HepG2 (cell line): Measurements from ENCODE around the gene CLDN20. TPM values are rescaled to one million over a fixed set of nuclear protein-coding genes. Genes with fewer than 3 reads are reported as not detected.

Experiments used
- ATM ChIP-seq: fragments of 450-650 bp; IDR thresholded peaks from 2 replicates; pipeline ENCODE4 v1.7.1; 2017; ENCODE audit warnings: mild to moderate bottlenecking, borderline replicate concordance
- CHD4 ChIP-seq: fragments of 200-600 bp; sonication (generic); IDR thresholded peaks from 2 replicates; pipeline ENCODE4 v1.7.0; 2017; ENCODE audit warnings: mild to moderate bottlenecking, low read length, borderline replicate concordance
- GATAD2A ChIP-seq: IDR thresholded peaks from 2 replicates; pipeline ENCODE4 v1.6.1; 2016
- HMG20B ChIP-seq: conservative IDR thresholded peaks from 2 replicates; pipeline ENCODE4 v1.6.1; 2016; ENCODE audit warnings: missing genetic modification reagents, missing compliant biosample characterization
- KDM5B ChIP-seq: sonication (generic); formaldehyde crosslinking; IDR thresholded peaks from 2 replicates; pipeline ENCODE4 v1.4.0; 2020; ENCODE audit warnings: missing genetic modification reagents, mild to moderate bottlenecking, borderline replicate concordance
- KLF13 ChIP-seq: sonication (generic); formaldehyde crosslinking; IDR thresholded peaks from 2 replicates; pipeline ENCODE4 v1.4.0; 2020; ENCODE audit warnings: mild to moderate bottlenecking, missing genetic modification reagents
- NRL ChIP-seq: sonication (generic); formaldehyde crosslinking; IDR thresholded peaks from 2 replicates; pipeline ENCODE4 v1.5.0; 2020; ENCODE audit warnings: missing genetic modification reagents, mild to moderate bottlenecking, moderate library complexity, borderline replicate concordance
- PCBP1 ChIP-seq: fragments of 200-400 bp; formaldehyde crosslinking; IDR thresholded peaks from 2 replicates; pipeline ENCODE4 v1.6.1; 2017; ENCODE audit warnings: mild to moderate bottlenecking, low read depth, low read length, borderline replicate concordance
- POLR2A ChIP-seq, 2 experiments: IDR thresholded peaks; 2 replicates each; pipeline ENCODE4 v1.6.1; 2011; ENCODE audit warnings: low read depth in 2 of 2, low read length in 2 of 2, mild to moderate bottlenecking in 1 of 2, moderate library complexity in 1 of 2; ENCODE audit not compliant: insufficient read depth in 1 of 2
- SMARCE1 ChIP-seq: fragments of 450-650 bp; IDR thresholded peaks from 2 replicates; pipeline ENCODE4 v1.6.1; 2017; ENCODE audit warnings: borderline replicate concordance
- SRSF4 ChIP-seq: fragments of 200-400 bp; formaldehyde crosslinking; IDR thresholded peaks from one replicate; pipeline ENCODE4 v1.6.1; 2018; ENCODE audit warnings: mild to moderate bottlenecking, low read depth, low read length, moderate library complexity; ENCODE audit not compliant: poor library complexity, severe bottlenecking
- SSRP1 ChIP-seq: IDR thresholded peaks from 2 replicates; pipeline ENCODE4 v1.6.1; 2016; ENCODE audit warnings: control low read depth
- ZFYVE20 ChIP-seq: sonication (generic); formaldehyde crosslinking; IDR thresholded peaks from 2 replicates; pipeline ENCODE4 v1.8.0; 2023; ENCODE audit warnings: low read depth, mild to moderate bottlenecking, moderate library complexity, missing genetic modification reagents, borderline replicate concordance
- ZNF7 ChIP-seq: IDR thresholded peaks from 2 replicates; pipeline ENCODE4 v1.6.1; 2016; ENCODE audit warnings: missing biosample characterization, missing genetic modification reagents
- ZNF713 ChIP-seq: sonication (generic); formaldehyde crosslinking; IDR thresholded peaks from 2 replicates; pipeline ENCODE4 v1.4.0; 2020; ENCODE audit warnings: mild to moderate bottlenecking, missing genetic modification reagents
- polyA plus RNA-seq, 8 experiments: library from polyadenylated mRNA; depleted of rRNA in 3 of 8; stranded (reverse) in 7 of 8; unstranded in 1 of 8; fragments of >200 nt; fragmentation: Illumina TruSeq in 4 of 8; extraction: Trizol in 4 of 8; gene quantifications; 2 replicates each; pipeline versions ENCODE4 v1.2.1 to v1.2.3, GENCODE V29; 2011 to 2016; ENCODE audit warnings: low read depth in 4 of 8, missing spikeins in 1 of 8, mixed read lengths in 1 of 8; ENCODE audit not compliant: insufficient read depth in 1 of 8
- total RNA-seq, 5 experiments: library from RNA; depleted of rRNA; stranded (reverse); fragments of >200 nt; fragmentation: Illumina TruSeq; extraction: Trizol; gene quantifications; 2 replicates each; pipeline ENCODE4 v1.2.3, GENCODE V29; 2016; ENCODE audit warnings: low read depth in 1 of 5
- TF ChIP-seq, protein P1 (sequence below): sonication (generic); formaldehyde crosslinking; IDR thresholded peaks from 2 replicates; pipeline ENCODE4 v1.4.0; 2020; ENCODE audit warnings: missing genetic modification reagents; ENCODE audit errors: not compliant biosample characterization
- TF ChIP-seq, protein P2 (sequence below): IDR thresholded peaks from 2 replicates; pipeline ENCODE4 v1.6.1; 2016; ENCODE audit warnings: mild to moderate bottlenecking
- TF ChIP-seq, protein P3 (sequence below): sonication (generic); formaldehyde crosslinking; IDR thresholded peaks from 2 replicates; pipeline ENCODE4 v1.5.0; 2020; ENCODE audit warnings: missing genetic modification reagents, mild to moderate bottlenecking, borderline replicate concordance
- TF ChIP-seq, protein P4 (sequence below): sonication (generic); formaldehyde crosslinking; IDR thresholded peaks from 2 replicates; pipeline ENCODE4 v1.4.0; 2020; ENCODE audit warnings: mild to moderate bottlenecking, low read depth, missing genetic modification reagents
- TF ChIP-seq, protein P5 (sequence below): sonication (generic); formaldehyde crosslinking; IDR thresholded peaks from 2 replicates; pipeline ENCODE4 v1.8.0; 2022; ENCODE audit warnings: mild to moderate bottlenecking, missing genetic modification reagents, borderline replicate concordance
- TF ChIP-seq, protein P6 (sequence below): sonication (generic); formaldehyde crosslinking; IDR thresholded peaks from 2 replicates; pipeline ENCODE4 v1.4.0; 2020; ENCODE audit warnings: missing genetic modification reagents
- TF ChIP-seq, protein P7 (sequence below): sonication (generic); formaldehyde crosslinking; IDR thresholded peaks from 2 replicates; pipeline ENCODE4 v1.4.0; 2020; ENCODE audit warnings: mild to moderate bottlenecking, missing genetic modification reagents

The CLDN20 gene
- total and polyA plus RNA-seq, 2 of the 13 experiments (the other 11 are each of a cell fraction or from before 2014, with no cell fraction given): not detected

DNA sequence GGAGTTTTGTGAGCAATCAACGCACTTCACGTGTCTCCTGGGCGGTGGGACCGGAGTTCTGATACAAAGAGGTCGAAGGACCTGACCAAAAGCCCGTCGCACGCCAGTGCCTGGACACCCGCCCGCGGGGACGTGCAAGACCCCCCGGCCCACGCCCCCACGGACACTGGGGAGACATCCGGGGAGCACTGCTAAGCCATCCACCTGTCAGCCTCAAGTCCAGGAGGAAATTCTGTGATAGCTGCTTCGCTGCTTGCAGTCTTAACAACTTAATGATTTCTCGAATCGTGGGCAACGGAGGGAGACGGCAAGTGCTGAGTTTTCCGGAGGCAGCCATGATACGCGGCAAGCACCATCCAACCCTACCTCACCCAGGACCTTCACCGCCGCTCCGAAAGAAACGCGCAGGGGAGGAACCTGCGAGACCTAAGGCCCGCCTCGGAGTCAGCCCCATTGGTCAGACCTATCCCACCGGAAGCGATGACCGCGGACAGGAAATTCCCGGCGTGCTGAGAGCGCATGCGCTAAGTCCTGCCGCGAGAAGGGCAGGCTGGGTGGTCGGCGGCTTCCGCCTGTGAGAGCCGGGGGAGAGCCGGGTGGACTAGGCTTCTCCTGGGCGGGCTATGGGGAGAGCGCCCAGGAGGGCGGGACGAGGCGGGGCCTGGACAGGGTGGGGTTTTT is 50.4 kb downstream of the CLDN20 start, which contains the start of gene TFB1M (continued):
- TF ChIP-seq, protein P1, sequence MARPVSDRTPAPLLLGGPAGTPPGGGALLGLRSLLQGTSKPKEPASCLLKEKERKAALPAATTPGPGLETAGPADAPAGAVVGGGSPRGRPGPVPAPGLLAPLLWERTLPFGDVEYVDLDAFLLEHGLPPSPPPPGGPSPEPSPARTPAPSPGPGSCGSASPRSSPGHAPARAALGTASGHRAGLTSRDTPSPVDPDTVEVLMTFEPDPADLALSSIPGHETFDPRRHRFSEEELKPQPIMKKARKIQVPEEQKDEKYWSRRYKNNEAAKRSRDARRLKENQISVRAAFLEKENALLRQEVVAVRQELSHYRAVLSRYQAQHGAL (CRISPR knock-in tag): peak; percentile 89
- TF ChIP-seq KLF13 (no peak), SMARCE1 (no peak), NRL (CRISPR knock-in tag) (no peak; the same call in 1 of the 2 replicates), POLR2A (IDR thresholded peaks at IDR 0.05; ENCODE audit: insufficient read depth in 1 of 2, low read depth in 2 of 2, low read length in 2 of 2) (peak; percentile 91 to 95), PCBP1 (no peak), SRSF4 (no peak), SSRP1 (CRISPR knock-in tag) (peak; percentile 94; the same call in 1 of the 2 replicates), ATM (no peak), GATAD2A (CRISPR knock-in tag) (no peak), KDM5B (CRISPR knock-in tag) (peak; percentile 91), ZNF713 (CRISPR knock-in tag) (no peak), ZFYVE20 (0 out of 2 replicates have a peak, but pooled peaks have one; percentile 63), HMG20B (CRISPR knock-in tag) (no peak), ZNF7 (CRISPR knock-in tag) (0 out of 2 replicates have a peak, but pooled peaks have one; percentile 1), CHD4 (no peak)
- TF ChIP-seq, protein P2, sequence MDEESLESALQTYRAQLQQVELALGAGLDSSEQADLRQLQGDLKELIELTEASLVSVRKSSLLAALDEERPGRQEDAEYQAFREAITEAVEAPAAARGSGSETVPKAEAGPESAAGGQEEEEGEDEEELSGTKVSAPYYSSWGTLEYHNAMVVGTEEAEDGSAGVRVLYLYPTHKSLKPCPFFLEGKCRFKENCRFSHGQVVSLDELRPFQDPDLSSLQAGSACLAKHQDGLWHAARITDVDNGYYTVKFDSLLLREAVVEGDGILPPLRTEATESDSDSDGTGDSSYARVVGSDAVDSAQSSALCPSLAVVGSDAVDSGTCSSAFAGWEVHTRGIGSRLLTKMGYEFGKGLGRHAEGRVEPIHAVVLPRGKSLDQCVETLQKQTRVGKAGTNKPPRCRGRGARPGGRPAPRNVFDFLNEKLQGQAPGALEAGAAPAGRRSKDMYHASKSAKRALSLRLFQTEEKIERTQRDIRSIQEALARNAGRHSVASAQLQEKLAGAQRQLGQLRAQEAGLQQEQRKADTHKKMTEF: no peak; the same call in none of the 2 replicates
- TF ChIP-seq, protein P3, sequence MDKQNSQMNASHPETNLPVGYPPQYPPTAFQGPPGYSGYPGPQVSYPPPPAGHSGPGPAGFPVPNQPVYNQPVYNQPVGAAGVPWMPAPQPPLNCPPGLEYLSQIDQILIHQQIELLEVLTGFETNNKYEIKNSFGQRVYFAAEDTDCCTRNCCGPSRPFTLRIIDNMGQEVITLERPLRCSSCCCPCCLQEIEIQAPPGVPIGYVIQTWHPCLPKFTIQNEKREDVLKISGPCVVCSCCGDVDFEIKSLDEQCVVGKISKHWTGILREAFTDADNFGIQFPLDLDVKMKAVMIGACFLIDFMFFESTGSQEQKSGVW (CRISPR knock-in tag): no peak
- TF ChIP-seq, protein P4, sequence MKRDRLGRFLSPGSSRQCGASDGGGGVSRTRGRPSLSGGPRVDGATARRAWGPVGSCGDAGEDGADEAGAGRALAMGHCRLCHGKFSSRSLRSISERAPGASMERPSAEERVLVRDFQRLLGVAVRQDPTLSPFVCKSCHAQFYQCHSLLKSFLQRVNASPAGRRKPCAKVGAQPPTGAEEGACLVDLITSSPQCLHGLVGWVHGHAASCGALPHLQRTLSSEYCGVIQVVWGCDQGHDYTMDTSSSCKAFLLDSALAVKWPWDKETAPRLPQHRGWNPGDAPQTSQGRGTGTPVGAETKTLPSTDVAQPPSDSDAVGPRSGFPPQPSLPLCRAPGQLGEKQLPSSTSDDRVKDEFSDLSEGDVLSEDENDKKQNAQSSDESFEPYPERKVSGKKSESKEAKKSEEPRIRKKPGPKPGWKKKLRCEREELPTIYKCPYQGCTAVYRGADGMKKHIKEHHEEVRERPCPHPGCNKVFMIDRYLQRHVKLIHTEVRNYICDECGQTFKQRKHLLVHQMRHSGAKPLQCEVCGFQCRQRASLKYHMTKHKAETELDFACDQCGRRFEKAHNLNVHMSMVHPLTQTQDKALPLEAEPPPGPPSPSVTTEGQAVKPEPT (CRISPR knock-in tag): peak; percentile 62; the same call in 1 of the 2 replicates
- TF ChIP-seq, protein P5, sequence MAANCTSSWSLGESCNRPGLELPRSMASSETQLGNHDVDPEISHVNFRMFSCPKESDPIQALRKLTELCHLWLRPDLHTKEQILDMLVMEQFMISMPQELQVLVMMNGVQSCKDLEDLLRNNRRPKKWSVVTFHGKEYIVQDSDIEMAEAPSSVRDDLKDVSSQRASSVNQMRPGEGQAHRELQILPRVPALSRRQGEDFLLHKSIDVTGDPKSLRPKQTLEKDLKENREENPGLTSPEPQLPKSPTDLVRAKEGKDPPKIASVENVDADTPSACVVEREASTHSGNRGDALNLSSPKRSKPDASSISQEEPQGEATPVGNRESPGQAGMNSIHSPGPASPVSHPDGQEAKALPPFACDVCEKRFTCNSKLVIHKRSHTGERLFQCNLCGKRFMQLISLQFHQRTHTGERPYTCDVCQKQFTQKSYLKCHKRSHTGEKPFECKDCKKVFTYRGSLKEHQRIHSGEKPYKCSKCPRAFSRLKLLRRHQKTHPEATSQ (CRISPR knock-in tag): no peak
- TF ChIP-seq, protein P6, sequence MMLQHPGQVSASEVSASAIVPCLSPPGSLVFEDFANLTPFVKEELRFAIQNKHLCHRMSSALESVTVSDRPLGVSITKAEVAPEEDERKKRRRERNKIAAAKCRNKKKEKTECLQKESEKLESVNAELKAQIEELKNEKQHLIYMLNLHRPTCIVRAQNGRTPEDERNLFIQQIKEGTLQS (CRISPR knock-in tag): peak; percentile 52; the same call in 1 of the 2 replicates
- TF ChIP-seq, protein P7, sequence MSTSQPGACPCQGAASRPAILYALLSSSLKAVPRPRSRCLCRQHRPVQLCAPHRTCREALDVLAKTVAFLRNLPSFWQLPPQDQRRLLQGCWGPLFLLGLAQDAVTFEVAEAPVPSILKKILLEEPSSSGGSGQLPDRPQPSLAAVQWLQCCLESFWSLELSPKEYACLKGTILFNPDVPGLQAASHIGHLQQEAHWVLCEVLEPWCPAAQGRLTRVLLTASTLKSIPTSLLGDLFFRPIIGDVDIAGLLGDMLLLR (CRISPR knock-in tag): peak; percentile 76; the same call in 1 of the 2 replicates
